Adrenal gland (tissue), 5 donors: ENCODE results near the gene C3AR1.

ENCODE experiments used
- CTCF ChIP-seq, 6 experiments: fragments of 450-650 bp in 4 of 6; fragments of 200-600 bp in 2 of 6; sonication (generic) in 1 of 6; IDR thresholded peaks; 1 replicate in 5 of 6; 2 replicates in 1 of 6; pipeline versions ENCODE4 v1.5.1 to v1.8.0; 2016 to 2021; ENCODE audit warnings: antibody characterized with exemption in 6 of 6, mild to moderate bottlenecking in 2 of 6, moderate library complexity in 1 of 6
- POLR2A ChIP-seq, 2 donors: fragments of 450-650 bp; IDR thresholded peaks; one replicate each; pipeline ENCODE4 v1.6.1; 2017; ENCODE audit warnings: antibody characterized with exemption in 2 of 2, mild to moderate bottlenecking in 2 of 2, moderate library complexity in 1 of 2
- donor health status: DM: no; HTN: no; CAD: no.

GRCh38 chr12:8077207-8077606, 11.0 kb upstream of the C3AR1 start:
- TF ChIP-seq POLR2A (IDR thresholded peaks at IDR 0.05) (no peak), CTCF (IDR thresholded peaks at IDR 0.05) (no peak)
